HG03460 (cell line): ENCODE results near the gene DIO2.

Experiments
- ATAC-seq: cut with Tn5 transposase; IDR thresholded peaks from one replicate; pipeline ENCODE4 v1.9.1; 2021; ENCODE audit not compliant: unreplicated experiment

The DIO2 gene

DNA sequence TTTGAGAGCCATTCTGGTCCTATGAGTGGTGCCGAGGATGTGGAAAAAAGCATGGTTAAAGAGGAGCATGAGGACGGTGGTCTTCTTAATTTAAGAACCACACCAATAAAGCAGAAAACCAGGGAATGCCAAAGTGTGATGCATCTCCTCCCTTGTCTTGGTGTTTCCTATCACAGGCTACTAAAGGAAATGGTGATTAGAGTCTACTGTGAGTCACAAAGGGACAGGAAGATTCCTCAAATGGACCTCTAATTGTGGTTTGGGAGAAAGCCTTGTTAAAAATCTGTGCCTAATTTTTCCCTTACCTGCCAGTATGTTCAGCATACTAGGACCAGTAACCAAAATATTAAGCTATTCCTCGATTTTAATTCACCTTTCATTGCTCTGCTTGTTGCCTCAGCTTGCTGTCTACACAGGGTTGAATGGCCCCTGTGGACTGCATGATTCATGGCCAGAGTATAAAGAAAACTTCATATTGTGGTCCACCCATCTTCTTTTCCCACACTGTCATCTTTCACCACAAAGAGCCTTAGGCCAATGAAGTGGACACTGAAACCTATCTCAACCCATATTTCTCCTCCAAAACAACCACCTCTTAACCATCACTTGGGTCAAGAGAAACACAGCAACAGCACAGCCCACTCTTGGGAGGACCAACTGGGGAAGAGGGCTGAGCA, 38.8 kb downstream of the DIO2 start:
- ATAC-seq = no peak

DNA sequence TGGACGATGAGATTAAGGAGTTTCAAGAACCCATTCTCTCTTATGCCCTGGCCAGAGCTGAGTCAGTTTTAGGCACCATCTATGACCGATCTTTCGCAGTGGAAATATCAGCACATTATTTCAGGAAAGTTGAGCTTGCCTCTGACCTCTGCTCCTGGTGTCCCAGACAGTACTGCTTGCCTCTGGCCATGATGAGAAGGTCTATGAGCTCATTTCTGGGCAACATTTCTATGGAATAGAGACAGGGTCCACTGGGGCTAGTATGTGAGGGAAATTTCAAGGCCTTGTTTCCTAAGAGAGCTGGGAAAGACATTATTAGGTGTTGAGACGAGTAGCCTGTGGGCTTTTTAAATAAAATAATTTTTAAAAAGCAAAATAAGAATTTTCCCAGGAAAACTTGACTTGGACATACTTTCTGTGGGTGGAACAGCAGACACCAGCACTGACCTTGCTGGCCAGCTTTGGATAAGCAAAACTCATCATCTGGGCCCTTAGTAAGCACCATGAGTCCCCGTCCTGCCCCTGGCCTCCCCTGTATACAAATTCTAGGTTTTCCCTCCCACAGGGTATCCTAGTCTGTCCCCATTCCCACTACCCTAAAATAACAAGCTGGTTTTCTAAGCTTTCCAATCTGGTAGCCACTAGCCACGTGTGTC, 43.4 kb downstream of the DIO2 start:
- ATAC-seq = no peak

DNA sequence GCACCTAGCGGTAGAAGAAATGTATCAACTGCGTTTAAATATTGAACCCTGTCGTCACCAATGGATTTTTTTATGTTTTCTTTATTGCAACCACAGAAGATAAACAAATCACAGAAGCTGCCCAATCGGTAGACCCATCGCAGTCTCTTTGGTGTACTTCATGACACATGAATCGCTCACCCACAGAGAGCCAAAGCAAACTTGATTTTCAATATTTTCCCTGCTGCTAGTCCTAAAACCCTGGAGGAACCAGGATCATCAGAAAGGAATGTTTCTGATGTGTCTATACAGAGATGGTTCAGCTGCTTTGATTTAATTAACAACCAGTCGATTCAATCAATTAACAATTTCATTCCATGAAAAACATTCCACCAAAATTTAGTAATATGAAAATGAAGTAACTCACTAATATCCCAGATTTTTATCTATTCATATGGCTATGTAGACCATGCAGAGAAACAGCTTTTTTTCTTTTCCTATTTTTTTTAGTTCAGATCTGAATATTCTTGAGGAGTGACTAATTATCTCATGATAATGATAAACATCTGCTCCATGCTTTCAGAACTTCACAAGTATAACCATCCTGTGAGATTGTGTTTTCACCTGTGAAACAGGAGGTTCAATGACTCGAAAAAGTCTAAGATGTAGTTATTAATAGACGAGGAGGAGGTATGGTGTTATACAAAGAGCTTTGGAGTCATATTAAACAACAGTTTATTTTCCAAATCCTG, 46.1 kb downstream of the DIO2 start:
- no peak for ATAC-seq

DNA sequence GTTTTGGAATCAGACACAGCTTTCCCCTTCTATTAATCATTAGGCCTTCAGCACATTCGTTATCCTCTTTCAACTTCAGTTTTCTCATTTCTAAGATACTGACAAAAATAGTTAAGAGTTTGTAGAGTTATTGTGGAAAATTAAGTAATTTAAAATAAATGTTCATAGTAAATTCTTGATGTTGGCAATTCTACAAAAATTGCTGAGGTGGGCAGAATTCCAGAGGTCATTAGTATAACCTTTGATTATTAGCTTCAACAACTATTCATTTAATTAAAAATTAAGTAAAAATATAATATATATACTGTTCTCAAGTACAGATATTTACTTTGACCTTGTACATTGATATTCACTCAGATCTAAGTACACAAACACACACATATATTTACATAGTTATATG, 58.5 kb downstream of the DIO2 start:
- ATAC-seq = no peak

DNA sequence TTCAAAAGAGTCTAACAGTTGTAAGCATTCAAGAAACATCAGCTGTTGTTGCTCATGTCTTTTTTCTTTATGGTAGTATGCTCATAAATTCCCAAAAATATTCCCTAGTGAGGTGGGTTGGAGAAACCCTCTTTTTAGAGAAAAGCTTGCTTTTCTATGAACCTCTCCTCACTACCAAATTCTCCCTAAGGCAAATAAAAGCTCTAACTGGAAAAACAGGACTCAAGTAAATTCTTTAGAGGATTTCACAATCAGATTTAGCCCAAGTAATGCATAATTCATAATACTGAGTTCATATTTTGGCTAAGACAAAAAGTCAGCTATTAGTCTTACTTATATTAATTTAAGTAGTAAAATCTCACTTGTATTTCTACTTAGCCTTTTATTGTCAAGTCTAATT, 59.1 kb downstream of the DIO2 start:
- no peak for ATAC-seq

DNA sequence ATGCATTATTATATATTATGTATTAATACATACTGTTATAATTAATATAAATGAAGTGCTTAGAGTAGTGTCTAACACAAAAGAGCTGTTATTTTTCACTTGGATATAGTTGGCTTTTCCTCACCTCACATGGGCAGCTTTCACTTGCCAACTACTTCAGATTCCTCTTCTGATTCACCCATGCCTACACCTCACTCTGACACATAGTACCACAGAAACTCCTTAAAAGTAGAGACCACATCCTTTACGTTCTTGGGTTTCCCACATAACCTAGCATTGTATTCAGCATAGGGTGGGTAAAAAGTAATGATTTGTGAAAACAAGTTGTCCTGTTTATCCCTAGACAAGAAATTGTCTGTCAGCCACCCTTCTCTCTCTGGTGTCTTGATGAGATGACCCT, 61.0 kb downstream of the DIO2 start:
- no peak for ATAC-seq
